GM23338 (cell line): ENCODE data around the gene MRTO4. TPM values are rescaled to one million over a fixed set of nuclear protein-coding genes. Genes with fewer than 3 reads are reported as not detected.

Source experiments
- ATAC-seq: fragments of 200-7000 bp; cut with Tn5 transposase; 3 replicates; pipeline ENCODE4 v1.9.1; 2020
- DNase-seq: peaks from one replicate; pipeline ENCODE4 v3.0.0-alpha.2; 2015; ENCODE audit warnings: low spot score
- H2AFZ ChIP-seq: fragments of 200-600 bp; sonication (generic); 2 replicates; pipeline ENCODE4 v1.8.0; 2016; ENCODE audit warnings: antibody characterized with exemption, mild to moderate bottlenecking, moderate library complexity
- H3F3A ChIP-seq: fragments of 200-600 bp; sonication (generic); replicated peaks from 2 replicates; pipeline ENCODE4 v1.8.0; 2017; ENCODE audit warnings: antibody characterized with exemption, mixed run types, low read depth
- H3K27ac ChIP-seq: fragments of 200-600 bp; sonication (generic); 2 replicates; pipeline ENCODE4 v1.6.1; 2016; ENCODE audit warnings: low read depth
- H3K27me3 ChIP-seq: fragments of 200-600 bp; sonication (generic); 2 replicates; pipeline ENCODE4 v1.8.0; 2016; ENCODE audit warnings: mild to moderate bottlenecking, mixed run types, moderate library complexity; ENCODE audit not compliant: insufficient read depth
- H3K36me3 ChIP-seq: fragments of 200-600 bp; sonication (generic); 2 replicates; pipeline ENCODE4 v1.8.0; 2016; ENCODE audit warnings: mild to moderate bottlenecking; ENCODE audit not compliant: insufficient read depth
- H3K4me1 ChIP-seq: fragments of 200-600 bp; sonication (generic); 2 replicates; pipeline ENCODE4 v1.8.0; 2016; ENCODE audit warnings: mild to moderate bottlenecking, moderate library complexity; ENCODE audit not compliant: insufficient read depth
- H3K4me2 ChIP-seq: fragments of 200-600 bp; sonication (generic); 2 replicates; pipeline ENCODE4 v1.7.1; 2017; ENCODE audit warnings: mixed run types
- H3K4me3 ChIP-seq: fragments of 200-600 bp; sonication (generic); 2 replicates; pipeline ENCODE4 v1.6.1; 2016; ENCODE audit warnings: mixed run types
- H3K79me2 ChIP-seq: fragments of 200-600 bp; sonication (generic); replicated peaks from 2 replicates; pipeline ENCODE4 v1.8.0; 2017; ENCODE audit warnings: mild to moderate bottlenecking; ENCODE audit not compliant: insufficient read depth
- H3K9me2 ChIP-seq: fragments of 200-600 bp; sonication (generic); 2 replicates; pipeline ENCODE4 v1.8.0; 2017; ENCODE audit not compliant: insufficient read depth
- H4K20me1 ChIP-seq: fragments of 200-600 bp; sonication (generic); replicated peaks from 2 replicates; pipeline ENCODE4 v1.8.0; 2017; ENCODE audit warnings: mild to moderate bottlenecking; ENCODE audit not compliant: insufficient read depth
- H3K27ac Mint-ChIP-seq: 2 replicates; pipeline ENCODE4 v1.8.0; 2020; ENCODE audit warnings: inconsistent platforms, mild to moderate bottlenecking, moderate library complexity, mixed read lengths
- H3K27me3 Mint-ChIP-seq: 3 replicates; pipeline ENCODE4 v1.8.0; 2022; ENCODE audit warnings: low read depth, mild to moderate bottlenecking, moderate library complexity, mixed read lengths, inconsistent platforms; ENCODE audit not compliant: insufficient read depth, poor library complexity
- H3K36me3 Mint-ChIP-seq: 3 replicates; pipeline ENCODE4 v1.8.0; 2021; ENCODE audit warnings: low read depth, mild to moderate bottlenecking, inconsistent platforms, moderate library complexity, mixed read lengths
- H3K4me1 Mint-ChIP-seq: 3 replicates; pipeline ENCODE4 v1.8.0; 2020; ENCODE audit warnings: mild to moderate bottlenecking, inconsistent platforms, mixed read lengths
- H3K4me3 Mint-ChIP-seq: 3 replicates; pipeline ENCODE4 v1.8.0; 2021; ENCODE audit warnings: moderate library complexity, mild to moderate bottlenecking, inconsistent platforms, mixed read lengths
- H3K9me3 Mint-ChIP-seq: 3 replicates; pipeline ENCODE4 v1.8.0; 2020; ENCODE audit warnings: moderate library complexity, mild to moderate bottlenecking, inconsistent platforms, mixed read lengths
- CREB1 ChIP-seq: fragments of 250-450 bp; sonication (Bioruptor Pico); IDR thresholded peaks from 2 replicates; pipeline ENCODE4 v1.5.0; 2020; ENCODE audit warnings: low read depth, mild to moderate bottlenecking, moderate library complexity
- EZH2 ChIP-seq: fragments of 200-600 bp; sonication (generic); IDR thresholded peaks from one replicate; pipeline ENCODE4 v1.8.0; 2017; ENCODE audit warnings: antibody characterized with exemption, mild to moderate bottlenecking, low read depth; ENCODE audit not compliant: unreplicated experiment
- EZH2phosphoT487 ChIP-seq: fragments of 200-600 bp; sonication (generic); IDR thresholded peaks from one replicate; pipeline ENCODE4 v1.8.1; 2018; ENCODE audit warnings: antibody characterized with exemption; ENCODE audit not compliant: unreplicated experiment
- JUNB ChIP-seq: IDR thresholded peaks from one replicate; pipeline ENCODE4 v1.6.1; 2016; ENCODE audit warnings: antibody characterized with exemption; ENCODE audit not compliant: unreplicated experiment
- NANOG ChIP-seq: IDR thresholded peaks from 2 replicates; pipeline ENCODE4 v1.6.1; 2016; ENCODE audit warnings: antibody characterized with exemption, borderline replicate concordance
- POLR2AphosphoS5 ChIP-seq: IDR thresholded peaks from 2 replicates; pipeline ENCODE4 v1.6.1; 2016; ENCODE audit warnings: antibody characterized with exemption, low read depth
- STAT1 ChIP-seq: IDR thresholded peaks from one replicate; pipeline ENCODE4 v1.6.1; 2016; ENCODE audit warnings: antibody characterized with exemption; ENCODE audit not compliant: unreplicated experiment
- ZNF114 ChIP-seq: fragments of 250-450 bp; sonication (Bioruptor Pico); IDR thresholded peaks from 2 replicates; pipeline ENCODE4 v1.5.0; 2020; ENCODE audit warnings: mild to moderate bottlenecking, moderate library complexity
- ZNF331 ChIP-seq: fragments of 250-450 bp; sonication (Bioruptor Pico); IDR thresholded peaks from 2 replicates; pipeline ENCODE4 v1.5.0; 2020; ENCODE audit warnings: low read depth, mild to moderate bottlenecking, moderate library complexity
- polyA plus RNA-seq: library from polyadenylated mRNA; unstranded; fragments of >200 nt; fragmentation: Nextera tagmentation; extraction: Ambion mirVana; gene quantifications from 2 replicates; pipeline ENCODE4 v1.2.1, GENCODE V29; 2016
- total RNA-seq: library from RNA; depleted of rRNA; stranded (reverse); fragments of >200 nt; shearing (Covaris generic); gene quantifications from 2 replicates; pipeline ENCODE4 v1.2.3, GENCODE V29; 2014
- TF ChIP-seq, protein P1 (sequence below): IDR thresholded peaks from one replicate; pipeline ENCODE4 v1.6.1; 2018; ENCODE audit warnings: antibody characterized with exemption; ENCODE audit not compliant: unreplicated experiment
- TF ChIP-seq, protein P2 (sequence below): fragments of 250-450 bp; sonication (Bioruptor Pico); IDR thresholded peaks from 2 replicates; pipeline ENCODE4 v1.5.0; 2020; ENCODE audit warnings: mild to moderate bottlenecking, moderate library complexity
- TF ChIP-seq, protein P3 (sequence below): IDR thresholded peaks from 2 replicates; pipeline ENCODE4 v1.6.1; 2016; ENCODE audit warnings: antibody characterized with exemption

The MRTO4 gene
- total and polyA plus RNA-seq, 2 experiments from 2014 or later: 54.2 to 88.5 TPM

DNA sequence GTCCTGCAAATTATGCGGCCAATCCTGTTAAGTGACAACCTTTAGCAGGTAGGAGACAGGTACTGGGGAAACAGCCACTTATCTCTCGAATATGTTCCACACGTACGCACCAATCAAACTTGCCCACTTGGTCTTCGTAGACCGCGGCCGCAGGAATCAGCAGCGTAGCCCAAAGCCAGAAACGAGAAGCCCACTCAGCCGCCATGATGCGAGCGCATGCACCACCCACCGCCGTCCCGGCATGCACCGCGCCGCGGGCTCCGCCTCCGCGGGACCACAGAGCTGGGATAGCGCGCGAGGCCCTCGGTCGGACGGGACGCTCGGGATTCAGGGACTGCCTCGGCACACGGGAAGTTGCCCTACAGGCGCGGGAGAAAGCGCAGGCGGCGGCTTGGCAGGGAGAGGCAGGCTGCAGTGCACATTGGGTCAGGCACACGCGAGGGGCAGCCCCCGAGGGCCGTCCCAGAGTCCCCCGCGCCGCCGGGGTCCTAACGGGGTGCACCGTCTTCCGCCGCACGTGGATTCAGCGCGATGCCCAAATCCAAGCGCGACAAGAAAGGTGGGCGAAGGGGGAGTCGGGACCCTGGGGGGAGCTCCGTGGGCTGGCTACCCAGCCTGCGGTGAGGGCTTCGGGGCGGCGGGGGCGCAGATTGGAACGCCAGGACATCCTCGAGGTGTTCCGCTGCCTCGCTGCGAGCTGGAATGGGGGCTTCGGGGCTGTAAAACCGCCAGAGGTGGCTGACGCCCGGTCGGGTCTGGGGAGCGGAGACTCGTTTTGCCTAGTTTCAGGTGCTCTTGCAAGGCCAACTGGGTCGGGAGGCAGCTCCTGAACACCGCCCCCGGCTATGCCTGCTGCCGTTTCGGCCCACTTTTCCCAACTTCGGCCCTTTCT, at the start of gene MRTO4, which contains the start of gene EMC1 (continued):
- TF ChIP-seq, protein P1, sequence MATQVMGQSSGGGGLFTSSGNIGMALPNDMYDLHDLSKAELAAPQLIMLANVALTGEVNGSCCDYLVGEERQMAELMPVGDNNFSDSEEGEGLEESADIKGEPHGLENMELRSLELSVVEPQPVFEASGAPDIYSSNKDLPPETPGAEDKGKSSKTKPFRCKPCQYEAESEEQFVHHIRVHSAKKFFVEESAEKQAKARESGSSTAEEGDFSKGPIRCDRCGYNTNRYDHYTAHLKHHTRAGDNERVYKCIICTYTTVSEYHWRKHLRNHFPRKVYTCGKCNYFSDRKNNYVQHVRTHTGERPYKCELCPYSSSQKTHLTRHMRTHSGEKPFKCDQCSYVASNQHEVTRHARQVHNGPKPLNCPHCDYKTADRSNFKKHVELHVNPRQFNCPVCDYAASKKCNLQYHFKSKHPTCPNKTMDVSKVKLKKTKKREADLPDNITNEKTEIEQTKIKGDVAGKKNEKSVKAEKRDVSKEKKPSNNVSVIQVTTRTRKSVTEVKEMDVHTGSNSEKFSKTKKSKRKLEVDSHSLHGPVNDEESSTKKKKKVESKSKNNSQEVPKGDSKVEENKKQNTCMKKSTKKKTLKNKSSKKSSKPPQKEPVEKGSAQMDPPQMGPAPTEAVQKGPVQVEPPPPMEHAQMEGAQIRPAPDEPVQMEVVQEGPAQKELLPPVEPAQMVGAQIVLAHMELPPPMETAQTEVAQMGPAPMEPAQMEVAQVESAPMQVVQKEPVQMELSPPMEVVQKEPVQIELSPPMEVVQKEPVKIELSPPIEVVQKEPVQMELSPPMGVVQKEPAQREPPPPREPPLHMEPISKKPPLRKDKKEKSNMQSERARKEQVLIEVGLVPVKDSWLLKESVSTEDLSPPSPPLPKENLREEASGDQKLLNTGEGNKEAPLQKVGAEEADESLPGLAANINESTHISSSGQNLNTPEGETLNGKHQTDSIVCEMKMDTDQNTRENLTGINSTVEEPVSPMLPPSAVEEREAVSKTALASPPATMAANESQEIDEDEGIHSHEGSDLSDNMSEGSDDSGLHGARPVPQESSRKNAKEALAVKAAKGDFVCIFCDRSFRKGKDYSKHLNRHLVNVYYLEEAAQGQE: no peak

- H3K9me3 Mint-ChIP-seq: no peaks in the 10 kb centered on the region
- H3K4me3 Mint-ChIP-seq: no peak overlapping the region
- no peak overlapping the region for H3K4me2 ChIP-seq
- peaks cover 84% of the 10 kb centered on the region for H4K20me1 ChIP-seq
- no peak overlapping the region for H3K27ac Mint-ChIP-seq
- ATAC-seq (no peak), DNase-seq (no peak)
- peaks cover 30% of the 10 kb centered on the region for H3K36me3 ChIP-seq
- H3K4me1 ChIP-seq: no peaks in the 10 kb centered on the region; the same call in 1 of the 2 replicates
- peaks cover 100% of the 10 kb centered on the region for H3K79me2 ChIP-seq
- H3K27me3 Mint-ChIP-seq: no peaks in the 10 kb centered on the region
- H3K9me2 ChIP-seq: no peaks in the 10 kb centered on the region
- H2AFZ ChIP-seq: no peak overlapping the region
- peaks cover 5% of the 10 kb centered on the region for H3K4me1 Mint-ChIP-seq
- H3F3A ChIP-seq: no peaks in the 10 kb centered on the region; the same call in 1 of the 2 replicates
- no peak overlapping the region for H3K27ac ChIP-seq
- H3K36me3 Mint-ChIP-seq: peaks cover 29% of the 10 kb centered on the region
- H3K4me3 ChIP-seq: no peak overlapping the region
- no peaks in the 10 kb centered on the region for H3K27me3 ChIP-seq
- TF ChIP-seq STAT1 (no peak), ZNF331 (CRISPR knock-in tag) (no peak), EZH2 (no peak), CREB1 (CRISPR knock-in tag) (no peak), NANOG (no peak), ZNF114 (no peak), EZH2phosphoT487 (no peak), JUNB (no peak), POLR2AphosphoS5 (no peak)
- TF ChIP-seq, protein P2, sequence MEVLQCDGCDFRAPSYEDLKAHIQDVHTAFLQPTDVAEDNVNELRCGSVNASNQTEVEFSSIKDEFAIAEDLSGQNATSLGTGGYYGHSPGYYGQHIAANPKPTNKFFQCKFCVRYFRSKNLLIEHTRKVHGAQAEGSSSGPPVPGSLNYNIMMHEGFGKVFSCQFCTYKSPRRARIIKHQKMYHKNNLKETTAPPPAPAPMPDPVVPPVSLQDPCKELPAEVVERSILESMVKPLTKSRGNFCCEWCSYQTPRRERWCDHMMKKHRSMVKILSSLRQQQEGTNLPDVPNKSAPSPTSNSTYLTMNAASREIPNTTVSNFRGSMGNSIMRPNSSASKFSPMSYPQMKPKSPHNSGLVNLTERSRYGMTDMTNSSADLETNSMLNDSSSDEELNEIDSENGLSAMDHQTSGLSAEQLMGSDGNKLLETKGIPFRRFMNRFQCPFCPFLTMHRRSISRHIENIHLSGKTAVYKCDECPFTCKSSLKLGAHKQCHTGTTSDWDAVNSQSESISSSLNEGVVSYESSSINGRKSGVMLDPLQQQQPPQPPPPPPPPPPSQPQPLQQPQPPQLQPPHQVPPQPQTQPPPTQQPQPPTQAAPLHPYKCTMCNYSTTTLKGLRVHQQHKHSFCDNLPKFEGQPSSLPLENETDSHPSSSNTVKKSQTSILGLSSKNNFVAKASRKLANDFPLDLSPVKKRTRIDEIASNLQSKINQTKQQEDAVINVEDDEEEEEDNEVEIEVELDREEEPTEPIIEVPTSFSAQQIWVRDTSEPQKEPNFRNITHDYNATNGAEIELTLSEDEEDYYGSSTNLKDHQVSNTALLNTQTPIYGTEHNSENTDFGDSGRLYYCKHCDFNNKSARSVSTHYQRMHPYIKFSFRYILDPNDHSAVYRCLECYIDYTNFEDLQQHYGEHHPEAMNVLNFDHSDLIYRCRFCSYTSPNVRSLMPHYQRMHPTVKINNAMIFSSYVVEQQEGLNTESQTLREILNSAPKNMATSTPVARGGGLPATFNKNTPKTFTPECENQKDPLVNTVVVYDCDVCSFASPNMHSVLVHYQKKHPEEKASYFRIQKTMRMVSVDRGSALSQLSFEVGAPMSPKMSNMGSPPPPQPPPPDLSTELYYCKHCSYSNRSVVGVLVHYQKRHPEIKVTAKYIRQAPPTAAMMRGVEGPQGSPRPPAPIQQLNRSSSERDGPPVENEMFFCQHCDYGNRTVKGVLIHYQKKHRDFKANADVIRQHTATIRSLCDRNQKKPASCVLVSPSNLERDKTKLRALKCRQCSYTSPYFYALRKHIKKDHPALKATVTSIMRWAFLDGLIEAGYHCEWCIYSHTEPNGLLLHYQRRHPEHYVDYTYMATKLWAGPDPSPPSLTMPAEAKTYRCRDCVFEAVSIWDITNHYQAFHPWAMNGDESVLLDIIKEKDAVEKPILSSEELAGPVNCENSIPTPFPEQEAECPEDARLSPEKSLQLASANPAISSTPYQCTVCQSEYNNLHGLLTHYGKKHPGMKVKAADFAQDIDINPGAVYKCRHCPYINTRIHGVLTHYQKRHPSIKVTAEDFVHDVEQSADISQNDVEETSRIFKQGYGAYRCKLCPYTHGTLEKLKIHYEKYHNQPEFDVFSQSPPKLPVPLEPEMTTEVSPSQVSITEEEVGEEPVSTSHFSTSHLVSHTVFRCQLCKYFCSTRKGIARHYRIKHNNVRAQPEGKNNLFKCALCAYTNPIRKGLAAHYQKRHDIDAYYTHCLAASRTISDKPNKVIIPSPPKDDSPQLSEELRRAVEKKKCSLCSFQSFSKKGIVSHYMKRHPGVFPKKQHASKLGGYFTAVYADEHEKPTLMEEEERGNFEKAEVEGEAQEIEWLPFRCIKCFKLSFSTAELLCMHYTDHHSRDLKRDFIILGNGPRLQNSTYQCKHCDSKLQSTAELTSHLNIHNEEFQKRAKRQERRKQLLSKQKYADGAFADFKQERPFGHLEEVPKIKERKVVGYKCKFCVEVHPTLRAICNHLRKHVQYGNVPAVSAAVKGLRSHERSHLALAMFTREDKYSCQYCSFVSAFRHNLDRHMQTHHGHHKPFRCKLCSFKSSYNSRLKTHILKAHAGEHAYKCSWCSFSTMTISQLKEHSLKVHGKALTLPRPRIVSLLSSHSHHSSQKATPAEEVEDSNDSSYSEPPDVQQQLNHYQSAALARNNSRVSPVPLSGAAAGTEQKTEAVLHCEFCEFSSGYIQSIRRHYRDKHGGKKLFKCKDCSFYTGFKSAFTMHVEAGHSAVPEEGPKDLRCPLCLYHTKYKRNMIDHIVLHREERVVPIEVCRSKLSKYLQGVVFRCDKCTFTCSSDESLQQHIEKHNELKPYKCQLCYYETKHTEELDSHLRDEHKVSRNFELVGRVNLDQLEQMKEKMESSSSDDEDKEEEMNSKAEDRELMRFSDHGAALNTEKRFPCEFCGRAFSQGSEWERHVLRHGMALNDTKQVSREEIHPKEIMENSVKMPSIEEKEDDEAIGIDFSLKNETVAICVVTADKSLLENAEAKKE (CRISPR knock-in tag): no peak
- TF ChIP-seq, protein P3, sequence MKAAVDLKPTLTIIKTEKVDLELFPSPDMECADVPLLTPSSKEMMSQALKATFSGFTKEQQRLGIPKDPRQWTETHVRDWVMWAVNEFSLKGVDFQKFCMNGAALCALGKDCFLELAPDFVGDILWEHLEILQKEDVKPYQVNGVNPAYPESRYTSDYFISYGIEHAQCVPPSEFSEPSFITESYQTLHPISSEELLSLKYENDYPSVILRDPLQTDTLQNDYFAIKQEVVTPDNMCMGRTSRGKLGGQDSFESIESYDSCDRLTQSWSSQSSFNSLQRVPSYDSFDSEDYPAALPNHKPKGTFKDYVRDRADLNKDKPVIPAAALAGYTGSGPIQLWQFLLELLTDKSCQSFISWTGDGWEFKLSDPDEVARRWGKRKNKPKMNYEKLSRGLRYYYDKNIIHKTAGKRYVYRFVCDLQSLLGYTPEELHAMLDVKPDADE: no peak
Observed at GRCh38 chr1:19202396-19202795, 49.2 kb upstream of the MRTO4 start.
